LNCAP (cell line): Measurements from ENCODE around the gene SPAG17.

Experiments used
- TF ChIP-seq, protein P1 (sequence below): fragments of 450-650 bp; IDR thresholded peaks from 2 replicates; pipeline ENCODE4 v1.5.1; 2017; ENCODE audit warnings: mild to moderate bottlenecking

SPAG17 gene

DNA sequence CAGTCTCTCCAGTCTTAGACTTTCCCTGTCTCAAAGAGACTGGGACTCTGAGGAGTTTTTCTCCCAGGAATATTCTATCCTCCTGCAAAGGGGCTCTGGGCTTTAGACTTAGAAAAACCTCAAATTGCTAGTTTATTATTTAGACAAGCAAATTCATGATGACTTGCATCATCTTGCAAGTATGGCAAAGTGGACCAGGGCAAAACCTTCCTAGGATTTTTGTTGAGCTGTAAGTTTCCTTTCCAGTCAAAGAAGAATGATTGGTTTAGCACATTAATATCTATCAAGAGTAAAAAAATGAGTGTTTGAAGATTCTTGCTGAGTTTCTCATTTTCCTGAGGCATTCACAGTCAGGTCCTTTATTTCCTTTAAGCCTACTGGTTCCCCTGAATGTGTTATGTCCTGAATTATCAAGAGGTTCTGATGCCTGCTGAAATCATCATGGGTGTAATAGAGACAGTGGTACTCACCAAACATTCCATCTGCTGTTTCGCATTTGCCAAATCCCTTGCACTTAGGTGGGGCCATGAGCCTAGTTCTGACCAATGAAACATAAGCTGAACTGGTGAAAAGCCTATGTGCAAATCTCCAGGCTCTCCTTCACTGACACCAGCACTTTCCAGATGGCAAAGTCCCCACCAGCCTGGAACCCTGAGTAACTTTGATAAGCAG is 25.2 kb upstream of the SPAG17 start:
- TF ChIP-seq, protein P1, sequence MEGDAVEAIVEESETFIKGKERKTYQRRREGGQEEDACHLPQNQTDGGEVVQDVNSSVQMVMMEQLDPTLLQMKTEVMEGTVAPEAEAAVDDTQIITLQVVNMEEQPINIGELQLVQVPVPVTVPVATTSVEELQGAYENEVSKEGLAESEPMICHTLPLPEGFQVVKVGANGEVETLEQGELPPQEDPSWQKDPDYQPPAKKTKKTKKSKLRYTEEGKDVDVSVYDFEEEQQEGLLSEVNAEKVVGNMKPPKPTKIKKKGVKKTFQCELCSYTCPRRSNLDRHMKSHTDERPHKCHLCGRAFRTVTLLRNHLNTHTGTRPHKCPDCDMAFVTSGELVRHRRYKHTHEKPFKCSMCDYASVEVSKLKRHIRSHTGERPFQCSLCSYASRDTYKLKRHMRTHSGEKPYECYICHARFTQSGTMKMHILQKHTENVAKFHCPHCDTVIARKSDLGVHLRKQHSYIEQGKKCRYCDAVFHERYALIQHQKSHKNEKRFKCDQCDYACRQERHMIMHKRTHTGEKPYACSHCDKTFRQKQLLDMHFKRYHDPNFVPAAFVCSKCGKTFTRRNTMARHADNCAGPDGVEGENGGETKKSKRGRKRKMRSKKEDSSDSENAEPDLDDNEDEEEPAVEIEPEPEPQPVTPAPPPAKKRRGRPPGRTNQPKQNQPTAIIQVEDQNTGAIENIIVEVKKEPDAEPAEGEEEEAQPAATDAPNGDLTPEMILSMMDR: no peak

DNA sequence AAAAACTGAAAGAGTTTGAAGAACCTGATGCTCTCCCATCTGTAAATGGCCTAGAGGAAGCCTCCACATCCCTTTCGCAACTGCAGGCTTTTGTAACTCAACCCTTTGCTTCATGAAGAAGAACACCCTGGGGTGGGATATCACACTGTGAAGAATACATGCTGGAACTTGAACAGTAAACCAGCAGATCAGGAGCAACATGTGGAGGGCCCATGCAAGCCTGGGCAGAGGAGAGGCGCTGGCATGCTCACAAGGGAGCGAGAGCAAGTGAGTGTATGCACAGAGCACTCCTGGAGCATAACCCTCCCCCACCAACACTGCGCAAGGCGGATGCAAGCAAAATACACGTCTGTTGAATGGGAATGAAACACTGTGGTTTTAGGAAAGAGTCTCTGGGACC is 24.6 kb upstream of the SPAG17 start:
- TF ChIP-seq, protein P1: no peak

DNA sequence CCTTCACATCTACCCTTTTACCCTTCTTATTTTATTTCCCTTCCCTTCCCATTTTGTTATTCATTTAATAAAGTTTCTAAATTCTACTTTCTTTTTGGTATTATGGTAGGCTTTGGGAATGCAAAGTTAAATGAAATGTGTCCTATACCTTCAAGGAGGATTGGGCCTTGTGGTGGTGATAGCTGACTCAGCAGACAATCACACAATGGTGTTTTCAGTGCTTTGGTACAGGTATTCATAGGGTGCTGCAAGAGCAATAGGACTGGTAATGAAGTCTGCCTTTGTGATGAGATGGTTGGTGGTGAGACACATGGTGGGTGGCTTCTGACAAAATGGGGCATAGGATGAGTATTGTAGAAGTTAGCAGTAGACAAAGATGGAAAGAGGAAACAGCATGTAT is 21.9 kb upstream of the SPAG17 start:
- TF ChIP-seq, protein P1: no peak

DNA sequence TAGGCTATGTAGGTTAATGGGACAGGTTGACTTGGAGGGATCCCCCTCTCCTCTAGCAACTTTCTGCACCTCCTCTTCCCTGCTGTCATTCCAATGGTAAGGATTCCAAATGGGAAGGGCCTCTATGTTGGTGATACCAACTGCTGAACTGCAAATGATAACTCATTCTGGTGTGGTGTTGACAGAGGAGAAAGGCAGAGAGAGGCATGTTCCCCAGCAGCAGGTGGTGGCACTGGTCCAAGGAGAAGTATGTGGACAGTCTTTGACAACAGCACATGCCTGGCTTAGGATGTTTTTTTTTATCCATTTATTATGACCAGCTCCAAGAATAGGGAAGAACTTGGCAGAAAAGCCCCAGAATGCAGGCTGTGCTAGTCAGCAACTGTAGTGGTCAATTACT is 19.6 kb upstream of the SPAG17 start:
- TF ChIP-seq, protein P1: no peak

DNA sequence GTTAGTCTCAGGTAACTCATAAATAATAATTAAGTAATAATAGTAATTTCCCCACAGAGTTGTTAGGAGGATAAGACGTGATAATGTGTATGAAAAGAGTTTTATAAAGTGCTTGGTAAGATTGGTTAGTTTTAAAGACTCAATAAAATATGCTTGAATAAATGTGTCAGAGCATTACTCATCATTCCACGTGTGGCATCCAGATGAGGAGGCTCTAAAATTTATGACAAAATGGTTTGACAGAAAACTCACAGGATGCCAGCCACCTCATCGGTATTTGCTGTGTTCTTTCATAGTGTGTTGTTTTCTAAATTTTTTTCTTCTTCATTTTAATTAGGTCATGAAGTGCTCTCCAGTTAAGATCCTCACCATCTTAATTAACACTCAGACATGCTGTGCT is 19.1 kb upstream of the SPAG17 start:
- TF ChIP-seq, protein P1: no peak

DNA sequence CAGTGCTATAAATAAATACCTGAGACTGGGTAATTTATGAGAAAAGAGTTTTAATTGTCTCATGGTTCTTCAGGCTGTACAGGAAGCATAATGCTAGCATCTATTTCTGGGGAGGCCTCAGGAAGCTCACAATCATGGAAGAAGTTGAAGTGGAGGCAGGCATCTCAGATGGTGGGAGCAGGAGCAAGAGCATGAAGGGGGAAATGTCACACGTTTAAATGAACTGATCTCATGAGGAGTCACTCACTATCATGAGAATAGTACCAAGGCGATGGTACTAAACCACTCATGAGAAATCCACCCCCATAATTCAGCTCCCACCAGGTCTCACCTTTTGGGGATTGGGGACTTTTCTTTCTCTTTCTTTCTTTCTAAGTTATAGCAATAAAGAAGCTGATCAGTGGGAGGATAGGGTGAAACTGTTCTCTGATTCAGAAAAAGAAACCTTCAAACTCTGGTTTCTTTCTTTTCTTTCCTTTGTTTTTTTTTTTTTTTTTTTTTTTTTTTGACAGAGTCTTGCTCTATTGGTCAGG is 17.1 kb upstream of the SPAG17 start:
- TF ChIP-seq, protein P1: no peak

DNA sequence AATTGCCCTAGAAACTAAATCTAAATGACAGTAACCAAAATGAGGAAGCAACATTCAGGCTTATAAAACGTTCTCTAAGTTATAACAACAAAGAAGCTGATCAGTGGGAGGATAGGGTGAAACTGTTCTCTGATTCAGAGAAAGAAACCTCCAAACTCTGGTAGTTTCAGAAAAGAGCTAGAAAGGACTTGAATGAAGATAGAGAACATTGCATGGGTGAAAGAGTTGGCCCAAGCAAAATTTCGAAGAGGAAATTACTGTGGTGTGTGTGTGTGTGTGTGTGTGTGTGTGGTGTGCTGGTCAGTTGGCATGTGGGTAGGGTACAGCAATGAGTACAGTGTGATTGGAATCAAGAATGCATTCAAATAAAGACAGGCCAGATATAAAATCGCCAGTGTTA is 16.5 kb upstream of the SPAG17 start:
- TF ChIP-seq, protein P1: no peak

DNA sequence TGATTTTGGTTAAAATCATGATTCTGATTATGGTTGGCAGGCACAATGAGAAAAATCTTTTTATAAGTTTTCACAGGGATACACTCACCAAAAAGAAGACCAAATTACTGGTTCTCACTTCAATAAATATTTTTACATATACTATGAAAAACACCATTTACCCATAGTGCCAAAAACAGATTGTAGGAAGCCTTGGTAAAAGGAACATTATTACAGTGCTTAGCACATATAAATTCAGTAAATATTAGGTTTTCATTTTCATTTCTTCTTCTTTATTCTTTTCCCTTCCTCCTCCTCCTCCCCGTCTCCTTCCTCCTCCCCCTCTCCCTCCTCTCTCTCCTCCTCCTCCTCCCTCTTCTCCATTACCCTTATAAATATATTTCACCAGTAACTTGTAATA is 15.8 kb upstream of the SPAG17 start:
- TF ChIP-seq, protein P1: no peak
